ENCODE data around the gene PLSCR3.

- TF ChIP-seq CTCF (IDR thresholded peaks at IDR 0.05; ENCODE audit: extremely low read depth in 1 of 2, insufficient read depth in 1 of 2, low read depth in 1 of 2, low read length in 2 of 2): no peak
- TF ChIP-seq POLR2A (IDR thresholded peaks at IDR 0.05; ENCODE audit: low read depth, low read length): no peak
- no peak for TF ChIP-seq EZH2 (IDR thresholded peaks at IDR 0.05; ENCODE audit: borderline replicate concordance, low read depth, low read length, severe bottlenecking)
- no peak for TF ChIP-seq MAX (IDR thresholded peaks at IDR 0.05; ENCODE audit: insufficient read depth, insufficient read length)
- TF ChIP-seq FOS (IDR thresholded peaks at IDR 0.05; ENCODE audit: borderline replicate concordance, insufficient read depth, low read length): no peak
Observed at GRCh38 chr17:7408863-7409262, 14.5 kb upstream of the PLSCR3 start.

All from endothelial cell of umbilical vein (primary cell).